BJ (cell line): ENCODE data around the gene PRRT1B. TPM values are rescaled to one million over a fixed set of nuclear protein-coding genes. Genes with fewer than 3 reads are reported as not detected.
A peak's percentile ranks its signal among the peaks of the same experiment; 100 is the strongest.

Source experiments
- CTCF ChIA-PET: fragments of 350-600 bp; formaldehyde crosslinking; extraction: SDS; loops from one replicate; lab custom pipeline; 2021; ENCODE audit warnings: antibody characterized with exemption, inconsistent platforms; lab: Yijun Ruan, JAX
- POLR2A ChIA-PET: fragments of 300-600 bp; sonication (Branson Sonifier 250); formaldehyde crosslinking; extraction: SDS; loops from one replicate; lab custom pipeline; 2021; ENCODE audit warnings: antibody characterized with exemption; lab: Charles Lee
- DNase-seq: peaks from one replicate; pipeline ENCODE4 v3.0.0-alpha.2; 2011; ENCODE audit warnings: low read depth
- H3K27me3 ChIP-seq: 2 replicates; pipeline ENCODE4 v1.6.0; 2011; ENCODE audit warnings: low read length; ENCODE audit not compliant: control insufficient read depth, insufficient read depth
- H3K36me3 ChIP-seq: 2 replicates; pipeline ENCODE4 v1.5.1; 2011; ENCODE audit warnings: low read length; ENCODE audit not compliant: control insufficient read depth, insufficient read depth
- H3K4me3 ChIP-seq: 2 replicates; pipeline ENCODE4 v1.5.1; 2011; ENCODE audit warnings: low read depth, mild to moderate bottlenecking, control low read depth, low read length
- polyA plus RNA-seq: library from polyadenylated mRNA; depleted of rRNA; stranded (reverse); fragments of >200 nt; gene quantifications from 2 replicates; pipeline ENCODE4 v1.2.3, GENCODE V29; 2011; rRNA removed
- TF ChIP-seq, protein P1 (sequence below): IDR thresholded peaks from 2 replicates; pipeline ENCODE4 v1.5.1; 2011; ENCODE audit warnings: low read depth, mild to moderate bottlenecking, control low read depth, inconsistent platforms, low read length, moderate library complexity; ENCODE audit not compliant: insufficient read depth

PRRT1B gene
- polyA plus RNA-seq, 1 experiment: not detected

DNA sequence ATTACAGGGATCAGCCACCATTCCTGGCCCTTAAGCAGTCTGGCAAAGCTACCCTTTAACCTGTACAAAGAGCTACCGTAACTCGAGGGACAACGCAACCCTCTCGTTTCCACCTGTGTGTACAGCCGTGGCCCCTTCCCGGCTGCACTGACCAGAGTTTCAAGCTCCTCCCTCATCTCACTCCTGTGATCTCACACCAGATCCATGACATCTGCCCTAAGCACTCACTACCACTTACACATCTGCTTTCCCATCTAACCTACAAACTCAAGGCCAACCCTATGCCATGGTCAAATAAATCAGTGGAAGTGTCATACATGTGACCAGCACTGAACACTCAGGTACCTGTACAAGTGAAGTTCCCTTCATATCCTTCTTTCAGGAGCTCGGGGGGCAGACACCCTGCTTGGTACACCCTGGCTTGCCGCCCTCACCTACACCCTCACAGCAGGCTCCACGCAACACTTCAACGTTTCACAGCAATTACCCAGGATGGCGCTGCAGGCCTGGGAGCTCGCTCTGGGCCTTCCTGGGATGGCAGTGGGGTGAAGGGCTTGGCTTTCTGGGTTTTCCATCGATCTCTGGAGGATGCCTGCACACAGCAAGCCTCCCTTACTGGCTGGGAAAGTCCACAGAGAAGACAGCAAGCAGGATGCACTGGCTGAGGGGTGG lies 61.7 kb downstream of the PRRT1B start:
- TF ChIP-seq, protein P1, sequence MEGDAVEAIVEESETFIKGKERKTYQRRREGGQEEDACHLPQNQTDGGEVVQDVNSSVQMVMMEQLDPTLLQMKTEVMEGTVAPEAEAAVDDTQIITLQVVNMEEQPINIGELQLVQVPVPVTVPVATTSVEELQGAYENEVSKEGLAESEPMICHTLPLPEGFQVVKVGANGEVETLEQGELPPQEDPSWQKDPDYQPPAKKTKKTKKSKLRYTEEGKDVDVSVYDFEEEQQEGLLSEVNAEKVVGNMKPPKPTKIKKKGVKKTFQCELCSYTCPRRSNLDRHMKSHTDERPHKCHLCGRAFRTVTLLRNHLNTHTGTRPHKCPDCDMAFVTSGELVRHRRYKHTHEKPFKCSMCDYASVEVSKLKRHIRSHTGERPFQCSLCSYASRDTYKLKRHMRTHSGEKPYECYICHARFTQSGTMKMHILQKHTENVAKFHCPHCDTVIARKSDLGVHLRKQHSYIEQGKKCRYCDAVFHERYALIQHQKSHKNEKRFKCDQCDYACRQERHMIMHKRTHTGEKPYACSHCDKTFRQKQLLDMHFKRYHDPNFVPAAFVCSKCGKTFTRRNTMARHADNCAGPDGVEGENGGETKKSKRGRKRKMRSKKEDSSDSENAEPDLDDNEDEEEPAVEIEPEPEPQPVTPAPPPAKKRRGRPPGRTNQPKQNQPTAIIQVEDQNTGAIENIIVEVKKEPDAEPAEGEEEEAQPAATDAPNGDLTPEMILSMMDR: no peak
- DNase-seq: no peak
- ChIA-PET POLR2A (no interaction called here), CTCF (interaction anchor here (1.0 to 4.0 kb wide), 3 partner anchors 15 to 133 kb away, joined by 3 to 27 read pairs (median 14); partner anchors contain the start of gene RAPGEF1)
- Histone ChIP-seq H3K4me3 (no peak overlapping the region), H3K36me3 (peaks cover 10% of the 10 kb centered on the region), H3K27me3 (no peaks in the 10 kb centered on the region)

DNA sequence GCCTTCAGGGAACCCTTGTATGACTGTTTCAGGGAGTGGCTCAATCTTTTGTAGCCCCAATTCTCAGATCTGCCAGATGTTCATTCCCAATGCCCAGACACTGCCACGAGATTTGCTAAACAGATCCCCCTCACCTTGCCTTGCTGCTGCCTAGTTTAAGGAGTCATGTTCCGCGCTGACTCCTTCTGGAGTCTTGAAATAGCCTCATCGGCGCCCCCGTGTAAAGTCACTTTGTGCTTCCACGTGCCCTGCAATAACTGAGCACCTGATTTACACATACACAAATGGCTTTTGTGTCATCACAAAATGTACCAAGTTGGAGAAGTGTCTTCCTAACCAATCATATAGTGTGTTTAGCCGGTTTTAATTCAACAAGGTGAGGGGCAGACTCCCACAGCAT lies 62.3 kb downstream of the PRRT1B start:
- POLR2A ChIA-PET: no interaction called here
- TF ChIP-seq, protein P1: no peak
- Histone ChIP-seq H3K36me3 (peaks cover 9% of the 10 kb centered on the region), H3K4me3 (no peak overlapping the region), H3K27me3 (no peaks in the 10 kb centered on the region)
- no peak for DNase-seq
- CTCF ChIA-PET: interaction anchor here (1.0 to 4.0 kb wide), 2 partner anchors 16 to 132 kb away, joined by 3 to 27 read pairs; partner anchors contain the start of gene RAPGEF1

DNA sequence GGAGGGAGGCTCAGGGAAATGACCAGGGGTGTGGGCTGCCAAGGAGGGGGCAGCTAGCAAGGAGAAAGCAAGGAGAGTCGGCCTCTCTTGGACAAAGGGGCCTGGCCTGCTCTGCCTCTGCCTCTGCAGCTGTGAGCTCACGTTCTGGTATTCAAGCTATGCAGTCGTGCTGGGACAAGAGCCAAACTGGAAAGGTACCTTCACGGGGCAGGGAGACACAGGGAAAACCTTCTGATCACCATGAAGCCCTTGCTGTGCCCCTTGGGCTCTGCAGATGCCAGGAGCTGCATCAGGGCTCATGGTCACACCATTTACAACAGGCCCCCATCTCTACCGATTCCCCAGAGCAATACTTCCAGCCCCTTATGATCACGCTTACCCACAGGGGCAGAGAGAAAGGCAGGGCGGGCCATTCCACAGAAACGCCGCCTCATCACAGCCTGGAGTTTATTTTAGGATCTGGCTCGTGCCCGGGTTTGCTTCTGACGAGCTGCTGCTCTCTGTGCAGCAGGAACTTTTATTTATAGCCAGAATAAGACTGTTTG lies 63.2 kb downstream of the PRRT1B start:
- no peak overlapping the region for H3K4me3 ChIP-seq
- H3K27me3 ChIP-seq: no peaks in the 10 kb centered on the region
- peaks cover 6% of the 10 kb centered on the region for H3K36me3 ChIP-seq
- peak; percentile 55 for DNase-seq
- ChIA-PET POLR2A (interaction anchor here (0.7 kb wide), 1 partner anchor 130 kb away, joined by 3 read pairs; no protein-coding TSS in a partner anchor), CTCF (interaction anchor here (0.5 to 4.0 kb wide), 11 partner anchors 11 to 139 kb away, joined by 3 to 27 read pairs (median 4); partner anchors contain the start of gene RAPGEF1)
- TF ChIP-seq, protein P1: no peak

Other genes starting within 250 kb of the PRRT1B start
- 19.3 and 25.8 TPM in 2 replicates for gene PRRC2B, start 151.4 kb upstream of the PRRT1B start, polyA plus RNA-seq
- gene POMT1, start 42.6 kb upstream of the PRRT1B start, polyA plus RNA-seq: 17.8 and 32.1 TPM in 2 replicates
- 20.1 and 24.9 TPM in 2 replicates for gene UCK1, start 14.3 kb upstream of the PRRT1B start, polyA plus RNA-seq
- 26.9 and 31.6 TPM in 2 replicates for gene RAPGEF1, start 194.6 kb downstream of the PRRT1B start, polyA plus RNA-seq